ENCODE measurements around the gene RFC2.

DNA sequence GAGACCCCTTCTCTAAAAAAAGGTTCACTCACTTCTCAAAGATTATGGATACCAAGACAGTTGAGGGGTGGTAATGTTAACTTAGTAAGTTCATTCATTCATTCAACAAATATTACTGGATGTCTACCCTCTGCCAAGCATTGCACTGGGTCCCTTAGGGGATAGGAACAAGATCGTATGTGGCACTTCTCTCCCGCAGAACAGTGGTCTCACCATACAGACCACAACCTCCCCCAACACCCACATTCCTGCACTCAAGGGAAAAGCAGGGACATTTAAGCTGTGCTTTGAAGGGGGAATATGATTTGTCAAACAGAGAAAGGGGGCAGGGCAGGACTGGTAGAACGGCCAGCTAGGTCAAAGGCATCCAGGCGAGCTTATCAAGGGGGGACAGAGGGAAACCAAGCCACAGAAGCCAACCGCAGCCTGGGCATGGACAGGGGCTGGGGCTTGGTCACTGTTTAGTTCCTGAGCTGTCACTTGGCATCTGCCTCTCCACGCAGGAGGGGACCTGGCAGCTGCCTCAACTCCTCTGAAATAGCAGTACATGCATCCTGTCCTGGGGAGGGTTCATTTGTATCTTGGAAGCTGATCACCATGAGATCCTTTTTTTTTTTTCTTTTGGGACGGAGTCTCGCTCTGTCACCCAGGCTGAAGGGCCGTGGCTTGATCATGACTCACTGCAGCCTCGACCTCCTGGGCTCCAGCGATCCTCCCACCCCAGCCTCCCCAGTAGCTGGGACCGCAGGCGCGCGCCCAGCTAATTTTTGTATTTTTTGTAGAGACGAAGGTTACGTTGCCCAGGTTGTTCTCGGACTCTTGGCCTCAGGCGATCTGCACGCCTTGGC is 34.1 kb upstream of the RFC2 start:
- TF ChIP-seq, protein P1, sequence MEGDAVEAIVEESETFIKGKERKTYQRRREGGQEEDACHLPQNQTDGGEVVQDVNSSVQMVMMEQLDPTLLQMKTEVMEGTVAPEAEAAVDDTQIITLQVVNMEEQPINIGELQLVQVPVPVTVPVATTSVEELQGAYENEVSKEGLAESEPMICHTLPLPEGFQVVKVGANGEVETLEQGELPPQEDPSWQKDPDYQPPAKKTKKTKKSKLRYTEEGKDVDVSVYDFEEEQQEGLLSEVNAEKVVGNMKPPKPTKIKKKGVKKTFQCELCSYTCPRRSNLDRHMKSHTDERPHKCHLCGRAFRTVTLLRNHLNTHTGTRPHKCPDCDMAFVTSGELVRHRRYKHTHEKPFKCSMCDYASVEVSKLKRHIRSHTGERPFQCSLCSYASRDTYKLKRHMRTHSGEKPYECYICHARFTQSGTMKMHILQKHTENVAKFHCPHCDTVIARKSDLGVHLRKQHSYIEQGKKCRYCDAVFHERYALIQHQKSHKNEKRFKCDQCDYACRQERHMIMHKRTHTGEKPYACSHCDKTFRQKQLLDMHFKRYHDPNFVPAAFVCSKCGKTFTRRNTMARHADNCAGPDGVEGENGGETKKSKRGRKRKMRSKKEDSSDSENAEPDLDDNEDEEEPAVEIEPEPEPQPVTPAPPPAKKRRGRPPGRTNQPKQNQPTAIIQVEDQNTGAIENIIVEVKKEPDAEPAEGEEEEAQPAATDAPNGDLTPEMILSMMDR (IDR thresholded peaks at IDR 0.05 in 4 of 5, conservative IDR thresholded peaks at IDR 0.05 in 1 of 5) = no peak
- TF ChIP-seq POLR2A (IDR thresholded peaks at IDR 0.05) = no peak
